Omental fat pad (tissue), 4 donors: ENCODE data around the gene AKIP1. TPM values are rescaled to one million over a fixed set of nuclear protein-coding genes. Genes with fewer than 3 reads are reported as not detected.

Experiments
- ATAC-seq: fragments of 150-250 bp; one replicate; pipeline ENCODE4 v1.9.1; 2016; ENCODE audit warnings: mild to moderate bottlenecking, moderate library complexity; ENCODE audit not compliant: low FRiP score
- DNase-seq: peaks from one replicate; pipeline ENCODE4 v3.0.0-alpha.2; 2019; ENCODE audit warnings: low spot score
- CTCF ChIP-seq, 3 donors: fragments of 450-650 bp; IDR thresholded peaks; one replicate each; pipeline ENCODE4 v1.5.1; 2016 to 2017; ENCODE audit warnings: antibody characterized with exemption in 3 of 3, mild to moderate bottlenecking in 3 of 3, moderate library complexity in 2 of 3
- total RNA-seq, 4 donors: library from RNA; depleted of rRNA; stranded (reverse); fragments of >200 nt; gene quantifications; one replicate each; pipeline ENCODE4 v1.1.0, GENCODE V29; 2016

Gene AKIP1
- 10 to 100 TPM; 13.1 to 32.0 (median 19.8) TPM for total RNA-seq

GRCh38 chr11:8911029-8911823, at the start of gene AKIP1:
Gene AKIP1, plus strand, starts transcription at chr11:8911189. Its CDS starts 261 bp downstream, at chr11:8911450.
- peak; percentile 80 for DNase-seq
- ATAC-seq, result peak; percentile 93
- TF ChIP-seq CTCF (IDR thresholded peaks at IDR 0.05), result no peak

- ATAC-seq (no peak), DNase-seq (no peak)
- no peak for TF ChIP-seq CTCF (IDR thresholded peaks at IDR 0.05)
Measured at GRCh38 chr11:8863838-8864237, 47.2 kb upstream of the AKIP1 start.

- TF ChIP-seq CTCF (IDR thresholded peaks at IDR 0.05), result no peak
- ATAC-seq, result no peak
- no peak for DNase-seq
Measured at GRCh38 chr11:8865304-8865703, 45.7 kb upstream of the AKIP1 start.

GRCh38 chr11:8867035-8867434, 44.0 kb upstream of the AKIP1 start:
- DNase-seq, result no peak
- ATAC-seq, result no peak
- no peak for TF ChIP-seq CTCF (IDR thresholded peaks at IDR 0.05)

GRCh38 chr11:8867931-8868631, 42.9 kb upstream of the AKIP1 start:
- DNase-seq (no peak), ATAC-seq (no peak)
- no peak for TF ChIP-seq CTCF (IDR thresholded peaks at IDR 0.05)

- no peak for TF ChIP-seq CTCF (IDR thresholded peaks at IDR 0.05)
- ATAC-seq (peak; percentile 77), DNase-seq (no peak)
Measured at GRCh38 chr11:8870411-8871170, 40.4 kb upstream of the AKIP1 start.
